ENCODE results near the gene ADAM33. TPM values are rescaled to one million over a fixed set of nuclear protein-coding genes. Genes with fewer than 3 reads are reported as not detected.

ADAM33 gene
- total and polyA plus RNA-seq, 8 donors = 4.6 to 143 (median 28.3) TPM

DNA sequence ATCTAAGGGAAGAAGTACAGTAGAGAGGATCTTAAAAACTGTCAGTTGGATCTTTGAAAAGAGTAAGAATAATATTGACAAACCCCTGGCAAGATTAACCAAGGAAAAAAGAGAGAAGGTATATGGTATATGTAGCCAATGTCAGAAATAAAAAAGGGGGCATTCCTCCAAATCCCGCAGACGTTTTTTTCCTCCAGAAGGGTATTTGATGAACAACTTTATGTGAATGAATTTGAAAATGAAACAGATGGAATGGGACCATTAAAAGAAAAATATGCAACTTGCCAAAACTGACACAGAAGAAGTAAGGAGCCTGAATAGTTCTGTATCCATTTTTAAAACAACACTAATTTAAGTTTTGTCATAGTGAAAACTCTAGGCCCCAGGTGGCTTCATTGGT, 54.3 kb downstream of the ADAM33 start:
- no peak overlapping the region for H3K27ac ChIP-seq
- intact Hi-C loops (cut with DNase I; ENCODE audit: low total_unique reads) = no loop called here
- TF ChIP-seq EP300 (IDR thresholded peaks at IDR 0.05) (no peak), POLR2A (IDR thresholded peaks at IDR 0.05) (no peak), POLR2AphosphoS5 (IDR thresholded peaks at IDR 0.05) (no peak), CTCF (IDR thresholded peaks at IDR 0.05) (no peak)
- no peak for DNase-seq
- H3K27me3 ChIP-seq = no peaks in the 10 kb centered on the region
- no peak overlapping the region for H3K4me3 ChIP-seq
- H3K4me1 ChIP-seq = peaks cover 0 to 3% (median 0%) of the 10 kb centered on the region in 4 donors
- H3K9me3 ChIP-seq = no peaks in the 10 kb centered on the region
- peaks cover 0 to 70% (median 60%) of the 10 kb centered on the region in 4 donors for H3K36me3 ChIP-seq
- WGBS, 5 donors = 90 to 96% (median 94%) methylated on average over 2 of the region's 2 CpGs

DNA sequence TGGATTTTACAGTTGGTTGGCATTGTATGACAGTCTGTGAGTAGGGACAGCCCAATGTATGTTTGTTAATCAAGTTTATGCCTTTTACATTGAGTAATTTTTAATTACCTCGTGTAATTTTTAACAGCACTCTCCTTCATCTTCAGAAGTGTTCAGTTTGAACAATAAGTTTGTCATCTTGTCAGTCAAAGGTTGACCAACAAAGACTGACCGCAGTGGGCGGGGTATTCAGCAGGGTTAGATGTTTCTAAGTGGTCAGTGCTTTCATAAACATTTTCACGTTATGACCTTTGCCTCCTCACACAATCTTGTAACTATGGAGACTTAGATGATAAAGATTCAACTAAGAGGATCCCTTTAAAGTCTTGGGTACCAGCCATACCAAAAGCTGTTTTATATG, 59.4 kb downstream of the ADAM33 start:
- DNase-seq = no peak
- Histone ChIP-seq H3K27ac (no peak overlapping the region), H3K27me3 (no peaks in the 10 kb centered on the region), H3K4me3 (no peak overlapping the region), H3K36me3 (peaks cover 0 to 52% (median 52%) of the 10 kb centered on the region in 4 donors), H3K9me3 (no peaks in the 10 kb centered on the region), H3K4me1 (no peaks in the 10 kb centered on the region)
- 78 to 81% (median 78%) methylated on average over 4 of the region's 4 CpGs for WGBS, 5 donors
- intact Hi-C loops (cut with DNase I; ENCODE audit: low total_unique reads) = no loop called here
- TF ChIP-seq POLR2A (IDR thresholded peaks at IDR 0.05) = no peak
- TF ChIP-seq CTCF (IDR thresholded peaks at IDR 0.05) = no peak
- TF ChIP-seq EP300 (IDR thresholded peaks at IDR 0.05) = no peak
- no peak for TF ChIP-seq POLR2AphosphoS5 (IDR thresholded peaks at IDR 0.05)

- WGBS, 5 donors = 81 to 95% (median 89%) methylated on average over 8 of the region's 8 CpGs
- H3K9me3 ChIP-seq = no peaks in the 10 kb centered on the region
- no peaks in the 10 kb centered on the region for H3K27me3 ChIP-seq
- no peak overlapping the region for H3K4me3 ChIP-seq
- no peaks in the 10 kb centered on the region for H3K4me1 ChIP-seq
- peaks cover 0 to 54% (median 51%) of the 10 kb centered on the region in 4 donors for H3K36me3 ChIP-seq
- H3K27ac ChIP-seq = no peak overlapping the region
- TF ChIP-seq POLR2AphosphoS5 (IDR thresholded peaks at IDR 0.05) = no peak
- no peak for TF ChIP-seq EP300 (IDR thresholded peaks at IDR 0.05)
- no peak for DNase-seq
- intact Hi-C loops (cut with DNase I; ENCODE audit: low total_unique reads) = no loop called here
Observed at GRCh38 chr20:3621111-3621510, 60.7 kb downstream of the ADAM33 start.

Other genes starting within 250 kb of the ADAM33 start
- gene ATRN, start 211.0 kb downstream of the ADAM33 start, total RNA-seq = 10 to 100 TPM; 17.5 to 63.9 (median 35.5) TPM
- 1 to 10 TPM; 2.9 to 7.0 (median 3.9) TPM for gene ATRN, start 211.0 kb downstream of the ADAM33 start, polyA plus RNA-seq
- gene GFRA4, start 18.6 kb downstream of the ADAM33 start, total RNA-seq = not detected
- not detected for gene GFRA4, start 18.6 kb downstream of the ADAM33 start, polyA plus RNA-seq
- gene SIGLEC1, start 30.6 kb upstream of the ADAM33 start, total RNA-seq = 10 to 100 TPM in 1 of 5 donors, 1 to 10 TPM in 4; 1.7 to 22.2 (median 4.5) TPM
- gene SIGLEC1, start 30.6 kb upstream of the ADAM33 start, polyA plus RNA-seq = 1 to 10 TPM; 1.4 to 1.8 (median 1.5) TPM
- 10 to 100 TPM in 1 of 5 donors, 1 to 10 TPM in 3, under 1 TPM in 1; 0.87 to 14.3 (median 6.1) TPM for gene HSPA12B, start 50.7 kb upstream of the ADAM33 start, total RNA-seq
- 1 to 10 TPM; 3.0 to 5.3 (median 3.7) TPM for gene HSPA12B, start 50.7 kb upstream of the ADAM33 start, polyA plus RNA-seq
- 100 to 1,000 TPM in 1 of 5 donors, 10 to 100 TPM in 2, 1 to 10 TPM in 2; 5.9 to 136 (median 49.0) TPM for gene ADISSP, start 85.7 kb upstream of the ADAM33 start, total RNA-seq
- gene ADISSP, start 85.7 kb upstream of the ADAM33 start, polyA plus RNA-seq = 10 to 100 TPM; 14.4 to 32.6 (median 22.2) TPM
- not detected for gene SPEF1, start 99.4 kb upstream of the ADAM33 start, total RNA-seq
- under 1 TPM in 2 of 3 donors, not detected in 1; 0.18 to 0.19 TPM for gene SPEF1, start 99.4 kb upstream of the ADAM33 start, polyA plus RNA-seq
- gene CENPB, start 104.7 kb upstream of the ADAM33 start, total RNA-seq = 100 to 1,000 TPM in 1 of 5 donors, 10 to 100 TPM in 4; 24.5 to 130 (median 68.3) TPM
- gene CENPB, start 104.7 kb upstream of the ADAM33 start, polyA plus RNA-seq = 10 to 100 TPM; 36.5 to 90.7 (median 79.6) TPM
- 10 to 100 TPM in 4 of 5 donors, 1 to 10 TPM in 1; 9.4 to 56.5 (median 32.6) TPM for gene CDC25B, start 114.3 kb upstream of the ADAM33 start, total RNA-seq
- gene CDC25B, start 114.3 kb upstream of the ADAM33 start, polyA plus RNA-seq = 10 to 100 TPM; 18.0 to 23.1 (median 22.6) TPM
- 10 to 100 TPM in 1 of 5 donors, 1 to 10 TPM in 4; 1.8 to 14.8 (median 4.2) TPM for gene AP5S1, start 138.5 kb upstream of the ADAM33 start, total RNA-seq
- 10 to 100 TPM in 1 of 3 donors, 1 to 10 TPM in 2; 6.1 to 10.4 (median 7.9) TPM for gene AP5S1, start 138.5 kb upstream of the ADAM33 start, polyA plus RNA-seq
- 10 to 100 TPM; 26.6 to 50.4 (median 37.1) TPM for gene MAVS, start 164.8 kb upstream of the ADAM33 start, total RNA-seq
- 10 to 100 TPM in 1 of 3 donors, 1 to 10 TPM in 2; 6.3 to 15.1 (median 9.2) TPM for gene MAVS, start 164.8 kb upstream of the ADAM33 start, polyA plus RNA-seq
- gene PANK2, start 207.4 kb upstream of the ADAM33 start, total RNA-seq = 10 to 100 TPM in 4 of 5 donors, 1 to 10 TPM in 1; 8.8 to 68.4 (median 39.0) TPM
- gene PANK2, start 207.4 kb upstream of the ADAM33 start, polyA plus RNA-seq = 10 to 100 TPM; 19.3 to 28.5 (median 25.1) TPM